ENCODE results near the gene GPR50. TPM values are rescaled to one million over a fixed set of nuclear protein-coding genes. Genes with fewer than 3 reads are reported as not detected.

GPR50 gene
- total RNA-seq, 4 donors from 2014 or later: not detected

DNA sequence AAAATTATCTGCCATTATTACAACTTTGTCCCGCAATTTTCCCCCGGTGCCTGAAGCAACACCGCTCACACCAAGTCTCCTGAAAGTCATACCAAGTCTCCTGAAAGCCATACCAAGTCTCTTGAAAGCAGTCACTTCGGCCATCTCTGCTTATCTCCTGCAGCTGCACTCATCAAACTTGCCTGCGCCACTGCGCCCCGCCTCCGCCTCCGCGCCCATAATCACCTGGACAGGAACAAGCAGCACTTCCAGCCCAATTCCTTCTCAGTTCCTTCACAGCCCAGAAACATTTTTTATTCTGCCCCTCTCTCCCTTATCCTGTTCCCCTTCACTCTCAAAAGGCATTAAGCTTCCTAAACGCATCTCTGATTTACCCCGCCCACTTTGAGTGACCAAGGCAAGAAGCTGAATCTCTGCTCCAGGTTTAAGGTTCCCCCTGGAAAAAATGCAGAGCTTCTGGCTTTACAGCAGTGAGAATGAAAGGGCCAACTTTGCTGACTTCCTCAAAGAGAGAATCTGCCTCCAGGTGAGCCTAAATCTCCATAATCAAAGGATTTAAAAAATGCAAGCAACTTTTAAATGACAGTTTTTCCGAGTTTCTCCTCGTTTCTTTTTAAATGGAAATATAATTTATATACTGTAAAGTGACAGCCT is 7.7 kb downstream of the GPR50 start:
- no peak for DNase-seq
- Histone ChIP-seq H3K4me1 (no peaks in the 10 kb centered on the region), H3K27me3 (peaks cover 0 to 6% (median 0%) of the 10 kb centered on the region in 3 donors), H3K36me3 (no peaks in the 10 kb centered on the region), H3K27ac (no peak overlapping the region), H3K9me3 (no peaks in the 10 kb centered on the region), H3K4me3 (no peak overlapping the region)
- intact Hi-C loops (cut with DNase I; ENCODE audit: low total_unique reads): no loop called here
- no peak for ATAC-seq
- no peak for TF ChIP-seq POLR2A (IDR thresholded peaks at IDR 0.05)
- TF ChIP-seq CTCF (IDR thresholded peaks at IDR 0.05 in 4 of 5, conservative IDR thresholded peaks at IDR 0.05 in 1 of 5): no peak
- in situ Hi-C loops (cut with MboI; ENCODE audit: low sequenced_read_pairs in 4 of 4): no loop called here

DNA sequence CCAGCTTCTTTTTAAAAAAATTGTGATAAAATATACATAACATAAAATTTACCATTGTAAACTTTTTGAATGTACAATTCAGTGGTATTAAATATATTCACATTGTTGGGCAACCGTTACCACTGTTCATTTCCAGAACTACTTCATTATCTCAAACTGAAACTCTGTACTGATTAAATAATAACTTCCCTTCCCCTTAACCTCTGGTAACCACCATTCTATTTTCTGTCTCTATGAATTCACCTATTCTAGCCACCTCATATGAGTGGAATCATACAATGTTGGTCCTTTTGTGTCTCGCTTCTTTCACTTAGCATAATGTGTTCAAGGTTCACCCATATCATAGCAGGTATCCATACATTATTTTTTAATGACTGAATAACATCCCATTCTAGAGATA is 8.3 kb downstream of the GPR50 start:
- no peaks in the 10 kb centered on the region for H3K4me1 ChIP-seq
- ATAC-seq (no peak), DNase-seq (no peak)
- no peak overlapping the region for H3K4me3 ChIP-seq
- H3K36me3 ChIP-seq: no peaks in the 10 kb centered on the region
- in situ Hi-C loops (cut with MboI; ENCODE audit: low sequenced_read_pairs in 4 of 4) (no loop called here), intact Hi-C loops (cut with DNase I; ENCODE audit: low total_unique reads) (no loop called here)
- TF ChIP-seq POLR2A (IDR thresholded peaks at IDR 0.05) (no peak), CTCF (IDR thresholded peaks at IDR 0.05 in 4 of 5, conservative IDR thresholded peaks at IDR 0.05 in 1 of 5) (no peak)
- H3K27me3 ChIP-seq: no peaks in the 10 kb centered on the region
- no peak overlapping the region for H3K27ac ChIP-seq
- no peaks in the 10 kb centered on the region for H3K9me3 ChIP-seq

- DNase-seq (no peak), ATAC-seq (no peak)
- Histone ChIP-seq H3K27ac (no peak overlapping the region), H3K36me3 (no peaks in the 10 kb centered on the region), H3K4me3 (no peak overlapping the region), H3K9me3 (no peaks in the 10 kb centered on the region), H3K4me1 (no peaks in the 10 kb centered on the region), H3K27me3 (no peaks in the 10 kb centered on the region)
- in situ Hi-C loops (cut with MboI; ENCODE audit: low sequenced_read_pairs in 4 of 4) (no loop called here), intact Hi-C loops (cut with DNase I; ENCODE audit: low total_unique reads) (no loop called here)
- TF ChIP-seq POLR2A (IDR thresholded peaks at IDR 0.05) (no peak), CTCF (IDR thresholded peaks at IDR 0.05 in 4 of 5, conservative IDR thresholded peaks at IDR 0.05 in 1 of 5) (no peak)
Measured at GRCh38 chrX:151206871-151207270, 30.5 kb downstream of the GPR50 start.

- DNase-seq (no peak), ATAC-seq (no peak)
- TF ChIP-seq POLR2A (IDR thresholded peaks at IDR 0.05) (no peak), CTCF (IDR thresholded peaks at IDR 0.05 in 4 of 5, conservative IDR thresholded peaks at IDR 0.05 in 1 of 5) (no peak)
- H3K4me1 ChIP-seq: no peaks in the 10 kb centered on the region
- H3K27ac ChIP-seq: no peak overlapping the region
- in situ Hi-C loops (cut with MboI; ENCODE audit: low sequenced_read_pairs in 4 of 4) (no loop called here), intact Hi-C loops (cut with DNase I; ENCODE audit: low total_unique reads) (no loop called here)
- no peaks in the 10 kb centered on the region for H3K36me3 ChIP-seq
- H3K27me3 ChIP-seq: peaks cover 0 to 6% (median 0%) of the 10 kb centered on the region in 3 donors
- no peak overlapping the region for H3K4me3 ChIP-seq
- H3K9me3 ChIP-seq: no peaks in the 10 kb centered on the region
Measured at GRCh38 chrX:151225843-151226242, 49.5 kb downstream of the GPR50 start.

DNA sequence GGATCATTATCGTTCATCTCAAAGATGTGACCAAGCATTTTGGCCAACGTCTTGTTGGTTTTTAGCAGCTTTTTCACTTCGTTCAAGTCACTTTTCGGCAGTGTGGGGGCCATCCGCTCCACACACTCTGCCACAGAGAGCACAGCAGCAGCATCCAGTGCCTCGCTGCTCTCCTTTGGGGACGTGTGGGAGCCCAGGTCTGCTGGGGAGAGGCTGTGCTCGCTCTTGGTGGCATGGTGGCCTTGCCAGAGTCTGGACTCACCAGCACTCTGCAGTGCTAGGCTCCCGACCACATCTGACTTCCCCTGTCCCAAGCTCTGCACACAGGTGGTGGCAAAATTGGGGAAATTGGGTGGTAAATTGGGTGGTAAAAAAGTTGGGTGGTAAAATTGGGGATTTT is 50.6 kb downstream of the GPR50 start:
- intact Hi-C loops (cut with DNase I; ENCODE audit: low total_unique reads): no loop called here
- in situ Hi-C loops (cut with MboI; ENCODE audit: low sequenced_read_pairs in 4 of 4): no loop called here
- no peak for TF ChIP-seq POLR2A (IDR thresholded peaks at IDR 0.05)
- TF ChIP-seq CTCF (IDR thresholded peaks at IDR 0.05 in 4 of 5, conservative IDR thresholded peaks at IDR 0.05 in 1 of 5): no peak
- no peaks in the 10 kb centered on the region for H3K9me3 ChIP-seq
- ATAC-seq (no peak), DNase-seq (no peak)
- no peak overlapping the region for H3K4me3 ChIP-seq
- H3K27me3 ChIP-seq: peaks cover 0 to 6% (median 0%) of the 10 kb centered on the region in 3 donors
- H3K4me1 ChIP-seq: no peaks in the 10 kb centered on the region
- no peak overlapping the region for H3K27ac ChIP-seq
- no peaks in the 10 kb centered on the region for H3K36me3 ChIP-seq
